ENCODE measurements around the gene SLC22A16.

- TF ChIP-seq CTCF (IDR thresholded peaks at IDR 0.05; ENCODE audit: poor library complexity) (no peak), EZH2 (IDR thresholded peaks at IDR 0.05; ENCODE audit: borderline replicate concordance) (no peak), EZH2phosphoT487 (IDR thresholded peaks at IDR 0.05; ENCODE audit: low read depth, severe bottlenecking, unreplicated experiment) (no peak)
Measured at GRCh38 chr6:110404607-110405006, 71.8 kb downstream of the SLC22A16 start.
